ENCODE measurements around the gene QSER1.
"Not testable (repeated sequence)": the region's sequence is repeated elsewhere in the genome, so short reads cannot be mapped to it uniquely, and the experiment has no call there.

QSER1 gene

GRCh38 chr11:33001751-33002542, 109.3 kb downstream of the QSER1 start:
- DNase-seq, result no peak

GRCh38 chr11:33005175-33005574, 112.6 kb downstream of the QSER1 start:
- peak in 5 of 6 experiments; percentile 30 to 62 (median 56) for DNase-seq

GRCh38 chr11:33006010-33006409, 113.4 kb downstream of the QSER1 start:
- DNase-seq, result no peak

- no peak for DNase-seq
Measured at GRCh38 chr11:33013755-33014154, 121.1 kb downstream of the QSER1 start.

GRCh38 chr11:33015621-33016551, 123.3 kb downstream of the QSER1 start, which contains the start of gene DEPDC7:
Gene DEPDC7, plus strand, starts transcription at chr11:33015878. Its CDS starts 78 bp downstream, at chr11:33015956.
- DNase-seq, result peak; percentile 62 to 82 (median 79)

- DNase-seq, result no peak
Measured at GRCh38 chr11:33016654-33017053, 124.0 kb downstream of the QSER1 start.

GRCh38 chr11:33017478-33017877, 124.9 kb downstream of the QSER1 start:
- no peak for DNase-seq

GRCh38 chr11:33017965-33018364, 125.4 kb downstream of the QSER1 start:
- DNase-seq, result no peak

- DNase-seq, result no peak
Measured at GRCh38 chr11:33018840-33019239, 126.2 kb downstream of the QSER1 start.

- no peak for DNase-seq
Measured at GRCh38 chr11:33021501-33021900, 128.9 kb downstream of the QSER1 start.

- DNase-seq, result peak in 2 of 6 experiments; percentile 8 to 15
Measured at GRCh38 chr11:33021937-33022336, 129.3 kb downstream of the QSER1 start.

GRCh38 chr11:33025339-33025722, 132.7 kb downstream of the QSER1 start:
- no peak for DNase-seq

GRCh38 chr11:33027233-33027632, 134.6 kb downstream of the QSER1 start:
- DNase-seq, result no peak

- no peak for DNase-seq
Measured at GRCh38 chr11:33027846-33028536, 135.4 kb downstream of the QSER1 start.

- no peak for DNase-seq
Measured at GRCh38 chr11:33028537-33028914, 135.9 kb downstream of the QSER1 start.

- not testable (repeated sequence) for DNase-seq
Measured at GRCh38 chr11:33029218-33029617, 136.6 kb downstream of the QSER1 start.
